Body of pancreas (tissue), 4 donors: Measurements from ENCODE around the gene RCN2.

Experiments
- POLR2A ChIP-seq, 3 donors: fragments of 450-650 bp; IDR thresholded peaks; one replicate each; pipeline ENCODE4 v1.6.1; 2016; ENCODE audit warnings: antibody characterized with exemption in 3 of 3, mild to moderate bottlenecking in 2 of 3
- TF ChIP-seq, protein P1 (sequence below), 7 experiments: fragments of 450-650 bp in 4 of 7; fragments of 200-600 bp in 3 of 7; sonication (generic) in 3 of 7; IDR thresholded peaks; one replicate each; pipeline ENCODE4 v1.5.1; 2016 to 2019; ENCODE audit warnings: antibody characterized with exemption in 7 of 7

DNA sequence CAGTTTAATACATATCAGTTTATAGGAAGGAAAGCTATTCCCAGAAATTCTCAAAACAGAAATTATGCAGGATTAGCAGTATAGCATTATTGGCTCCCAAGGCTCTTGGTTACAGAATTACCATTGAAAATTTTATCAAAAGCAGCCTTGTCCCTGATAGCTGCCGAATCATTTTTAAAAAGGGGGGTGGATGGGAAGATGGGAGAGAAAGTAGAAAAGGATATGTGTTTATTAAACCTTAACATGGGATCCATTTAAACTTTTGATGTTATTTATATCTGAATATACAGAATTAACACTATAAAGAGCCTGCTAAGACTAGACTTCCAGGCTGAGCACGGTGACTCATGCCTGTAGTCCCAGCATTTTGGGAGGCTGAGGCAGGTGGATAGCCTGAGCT, 10.8 kb downstream of the RCN2 start:
- TF ChIP-seq, protein P1, sequence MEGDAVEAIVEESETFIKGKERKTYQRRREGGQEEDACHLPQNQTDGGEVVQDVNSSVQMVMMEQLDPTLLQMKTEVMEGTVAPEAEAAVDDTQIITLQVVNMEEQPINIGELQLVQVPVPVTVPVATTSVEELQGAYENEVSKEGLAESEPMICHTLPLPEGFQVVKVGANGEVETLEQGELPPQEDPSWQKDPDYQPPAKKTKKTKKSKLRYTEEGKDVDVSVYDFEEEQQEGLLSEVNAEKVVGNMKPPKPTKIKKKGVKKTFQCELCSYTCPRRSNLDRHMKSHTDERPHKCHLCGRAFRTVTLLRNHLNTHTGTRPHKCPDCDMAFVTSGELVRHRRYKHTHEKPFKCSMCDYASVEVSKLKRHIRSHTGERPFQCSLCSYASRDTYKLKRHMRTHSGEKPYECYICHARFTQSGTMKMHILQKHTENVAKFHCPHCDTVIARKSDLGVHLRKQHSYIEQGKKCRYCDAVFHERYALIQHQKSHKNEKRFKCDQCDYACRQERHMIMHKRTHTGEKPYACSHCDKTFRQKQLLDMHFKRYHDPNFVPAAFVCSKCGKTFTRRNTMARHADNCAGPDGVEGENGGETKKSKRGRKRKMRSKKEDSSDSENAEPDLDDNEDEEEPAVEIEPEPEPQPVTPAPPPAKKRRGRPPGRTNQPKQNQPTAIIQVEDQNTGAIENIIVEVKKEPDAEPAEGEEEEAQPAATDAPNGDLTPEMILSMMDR (IDR thresholded peaks at IDR 0.05) = no peak
- no peak for TF ChIP-seq POLR2A (IDR thresholded peaks at IDR 0.05)
